Measurements from ENCODE around the gene GABBR2.
"Not testable (repeated sequence)": the region's sequence is repeated elsewhere in the genome, so short reads cannot be mapped to it uniquely, and the experiment has no call there.

GABBR2 gene

GRCh38 chr9:98271479-98271878 is 437.3 kb downstream of the GABBR2 start:
- no peak for DNase-seq

- not testable (repeated sequence) for DNase-seq
Observed at GRCh38 chr9:98270284-98270683, 438.5 kb downstream of the GABBR2 start.

- DNase-seq, result not testable (repeated sequence)
Observed at GRCh38 chr9:98269652-98270051, 439.1 kb downstream of the GABBR2 start.

- not testable (repeated sequence) for DNase-seq
Observed at GRCh38 chr9:98267556-98267955, 441.2 kb downstream of the GABBR2 start.

- DNase-seq, result no peak
Observed at GRCh38 chr9:98264516-98264915, 444.2 kb downstream of the GABBR2 start.

GRCh38 chr9:98263482-98264357 is 445.0 kb downstream of the GABBR2 start:
- peak; percentile 62 for DNase-seq

GRCh38 chr9:98263080-98263479 is 445.7 kb downstream of the GABBR2 start:
- no peak for DNase-seq

GRCh38 chr9:98262056-98262455 is 446.7 kb downstream of the GABBR2 start:
- no peak for DNase-seq

GRCh38 chr9:98260635-98261034 is 448.1 kb downstream of the GABBR2 start:
- no peak for DNase-seq

- no peak for DNase-seq
Observed at GRCh38 chr9:98259791-98260190, 448.9 kb downstream of the GABBR2 start.

GRCh38 chr9:98256756-98257155 is 452.0 kb downstream of the GABBR2 start:
- peak; percentile 33 for DNase-seq

GRCh38 chr9:98255578-98256296 is 453.0 kb downstream of the GABBR2 start, which contains the start of gene TBC1D2:
Gene TBC1D2, minus strand, starts transcription at chr9:98255649. Its CDS starts 108 bp downstream, at chr9:98255541.
- peak; percentile 93 for DNase-seq

- peak; percentile 29 for DNase-seq
Observed at GRCh38 chr9:98255061-98255577, 453.6 kb downstream of the GABBR2 start.

GRCh38 chr9:98254228-98255060 is 454.3 kb downstream of the GABBR2 start:
- DNase-seq, result no peak

- no peak for DNase-seq
Observed at GRCh38 chr9:98253565-98253964, 455.2 kb downstream of the GABBR2 start.

- no peak for DNase-seq
Observed at GRCh38 chr9:98251551-98251950, 457.2 kb downstream of the GABBR2 start.

- DNase-seq, result no peak
Observed at GRCh38 chr9:98249771-98250170, 459.0 kb downstream of the GABBR2 start.

GRCh38 chr9:98248737-98249474 is 459.8 kb downstream of the GABBR2 start:
- DNase-seq, result no peak

GRCh38 chr9:98247831-98248657 is 460.7 kb downstream of the GABBR2 start:
- no peak for DNase-seq

GRCh38 chr9:98242426-98242825 is 466.3 kb downstream of the GABBR2 start:
- no peak for DNase-seq
